Measurements from ENCODE around the gene GRM2.

The GRM2 gene

DNA sequence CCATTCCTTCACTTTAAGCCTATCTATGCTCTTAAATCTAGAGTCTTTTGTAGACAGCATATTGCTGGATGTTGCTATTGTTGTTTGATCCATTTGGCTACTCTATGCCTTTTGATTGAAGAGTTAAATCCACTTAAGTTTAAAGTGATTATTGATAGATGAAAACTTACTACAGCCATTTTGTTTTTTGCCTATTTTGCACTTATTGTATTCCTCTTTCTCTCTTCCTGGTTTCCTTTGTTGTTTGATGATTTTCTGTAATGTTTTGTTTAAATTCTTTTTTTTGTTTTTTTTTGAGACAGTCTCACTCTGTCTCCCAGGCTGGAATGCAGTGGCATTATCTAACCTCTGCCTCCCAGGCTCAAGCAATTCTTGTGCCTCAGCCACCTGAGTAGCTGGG lies 52.3 kb downstream of the GRM2 start:
- H3K27me3 ChIP-seq (ENCODE audit: insufficient read depth, low read length, poor library complexity): no peaks in the 10 kb centered on the region
- H3K9me3 ChIP-seq (ENCODE audit: insufficient read depth, low read length, severe bottlenecking): peaks cover 15% of the 10 kb centered on the region
- no peak overlapping the region for H2AFZ ChIP-seq (ENCODE audit: low read depth, low read length)
- no peak overlapping the region for H3K9ac ChIP-seq (ENCODE audit: low read depth, low read length)
- ATAC-seq (ENCODE audit: insufficient read depth, low read depth): no peak
- no peak for TF ChIP-seq EZH2 (IDR thresholded peaks at IDR 0.05; ENCODE audit: borderline replicate concordance, low read depth, low read length, severe bottlenecking)
- TF ChIP-seq, protein P1, sequence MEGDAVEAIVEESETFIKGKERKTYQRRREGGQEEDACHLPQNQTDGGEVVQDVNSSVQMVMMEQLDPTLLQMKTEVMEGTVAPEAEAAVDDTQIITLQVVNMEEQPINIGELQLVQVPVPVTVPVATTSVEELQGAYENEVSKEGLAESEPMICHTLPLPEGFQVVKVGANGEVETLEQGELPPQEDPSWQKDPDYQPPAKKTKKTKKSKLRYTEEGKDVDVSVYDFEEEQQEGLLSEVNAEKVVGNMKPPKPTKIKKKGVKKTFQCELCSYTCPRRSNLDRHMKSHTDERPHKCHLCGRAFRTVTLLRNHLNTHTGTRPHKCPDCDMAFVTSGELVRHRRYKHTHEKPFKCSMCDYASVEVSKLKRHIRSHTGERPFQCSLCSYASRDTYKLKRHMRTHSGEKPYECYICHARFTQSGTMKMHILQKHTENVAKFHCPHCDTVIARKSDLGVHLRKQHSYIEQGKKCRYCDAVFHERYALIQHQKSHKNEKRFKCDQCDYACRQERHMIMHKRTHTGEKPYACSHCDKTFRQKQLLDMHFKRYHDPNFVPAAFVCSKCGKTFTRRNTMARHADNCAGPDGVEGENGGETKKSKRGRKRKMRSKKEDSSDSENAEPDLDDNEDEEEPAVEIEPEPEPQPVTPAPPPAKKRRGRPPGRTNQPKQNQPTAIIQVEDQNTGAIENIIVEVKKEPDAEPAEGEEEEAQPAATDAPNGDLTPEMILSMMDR (IDR thresholded peaks at IDR 0.05; ENCODE audit: borderline replicate concordance, extremely low read depth, low read length, poor library complexity, severe bottlenecking): no peak
- H3K27ac ChIP-seq (ENCODE audit: low read length): no peak overlapping the region
- H4K20me1 ChIP-seq (ENCODE audit: insufficient read depth, low read length): no peaks in the 10 kb centered on the region
- DNase-seq: no peak
- H3K36me3 ChIP-seq (ENCODE audit: insufficient read depth, low read length): no peaks in the 10 kb centered on the region
- no peak overlapping the region for H3K4me2 ChIP-seq (ENCODE audit: insufficient read depth, low read length)
- H3K4me1 ChIP-seq (ENCODE audit: insufficient read depth, low read length): no peaks in the 10 kb centered on the region
- H3K79me2 ChIP-seq (ENCODE audit: insufficient read depth, low read length): no peaks in the 10 kb centered on the region
- H3K4me3 ChIP-seq (ENCODE audit: low read depth in 1 of 2, low read length in 2 of 2): no peak overlapping the region

Data from DND-41 (cell line).